ENCODE measurements around the gene SDHA. TPM values are rescaled to one million over a fixed set of nuclear protein-coding genes. Genes with fewer than 3 reads are reported as not detected.

Gene SDHA
- polyA plus RNA-seq, 1 donor (not counting 4 experiments of a cell fraction or from before 2014, with no cell fraction given), result 178 TPM

GRCh38 chr5:204001-204400 lies 14.1 kb upstream of the SDHA start:
- H3K9ac ChIP-seq (ENCODE audit: control insufficient read depth, extremely low read depth, insufficient read depth, low read length), result no peak overlapping the region
- no peak overlapping the region for H2AFZ ChIP-seq (ENCODE audit: control insufficient read depth, low read length)
- TF ChIP-seq CTCF (optimal IDR thresholded peaks at IDR 0.05 in 1 of 3, IDR thresholded peaks at IDR 0.05 in 1 of 3, conservative IDR thresholded peaks at IDR 0.05 in 1 of 3; ENCODE audit: extremely low read depth in 1 of 3, insufficient read depth in 2 of 3, low read length in 3 of 3), result no peak
- peaks cover 26% of the 10 kb centered on the region for H3K79me2 ChIP-seq (ENCODE audit: control insufficient read depth, insufficient read depth, low read length)
- H3K4me1 ChIP-seq (ENCODE audit: control insufficient read depth, extremely low read depth, insufficient read depth, low read length), result no peaks in the 10 kb centered on the region
- H3K9me3 ChIP-seq (ENCODE audit: control insufficient read depth, low read depth, low read length), result no peaks in the 10 kb centered on the region
- peaks cover 10 to 22% of the 10 kb centered on the region in 2 experiments for H3K36me3 ChIP-seq (ENCODE audit: control insufficient read depth in 2 of 2, extremely low read depth in 1 of 2, insufficient read depth in 2 of 2, low read length in 2 of 2)
- FAIRE-seq (no peak), DNase-seq (ENCODE audit: low read depth, low spot score) (no peak)
- no peaks in the 10 kb centered on the region for H3K9me1 ChIP-seq (ENCODE audit: control insufficient read depth, extremely low read depth, insufficient read depth, low read length)
- no peak overlapping the region for H3K27ac ChIP-seq (ENCODE audit: control insufficient read depth, insufficient read depth, low read length)
- no peak overlapping the region for H3K4me2 ChIP-seq (ENCODE audit: control insufficient read depth, extremely low read depth, insufficient read depth, low read depth, low read length)
- H3K4me3 ChIP-seq (ENCODE audit: control insufficient read depth in 2 of 3, extremely low read depth in 1 of 3, insufficient read depth in 2 of 3, low read depth in 1 of 3, low read length in 3 of 3), result no peak overlapping the region
- no peaks in the 10 kb centered on the region for H3K27me3 ChIP-seq (ENCODE audit: control insufficient read depth, extremely low read depth, insufficient read depth, low read length)
- dilution Hi-C loops (cut with MboI; ENCODE audit: extremely low pct_ligation_motif_present, low sequenced_read_pairs), result no loop called here
- H4K20me1 ChIP-seq (ENCODE audit: control insufficient read depth, extremely low read depth, insufficient read depth, low read length), result peaks cover 2% of the 10 kb centered on the region

- Histone ChIP-seq H3K4me3 (ENCODE audit: control insufficient read depth in 2 of 3, extremely low read depth in 1 of 3, insufficient read depth in 2 of 3, low read depth in 1 of 3, low read length in 3 of 3) (no peak overlapping the region), H4K20me1 (ENCODE audit: control insufficient read depth, extremely low read depth, insufficient read depth, low read length) (peaks cover 2% of the 10 kb centered on the region), H2AFZ (ENCODE audit: control insufficient read depth, low read length) (no peak overlapping the region), H3K9me3 (ENCODE audit: control insufficient read depth, low read depth, low read length) (no peaks in the 10 kb centered on the region), H3K36me3 (ENCODE audit: control insufficient read depth in 2 of 2, extremely low read depth in 1 of 2, insufficient read depth in 2 of 2, low read length in 2 of 2) (peaks cover 10 to 22% of the 10 kb centered on the region in 2 experiments), H3K9me1 (ENCODE audit: control insufficient read depth, extremely low read depth, insufficient read depth, low read length) (no peaks in the 10 kb centered on the region), H3K27me3 (ENCODE audit: control insufficient read depth, extremely low read depth, insufficient read depth, low read length) (no peaks in the 10 kb centered on the region), H3K79me2 (ENCODE audit: control insufficient read depth, insufficient read depth, low read length) (peaks cover 26% of the 10 kb centered on the region), H3K4me1 (ENCODE audit: control insufficient read depth, extremely low read depth, insufficient read depth, low read length) (no peaks in the 10 kb centered on the region), H3K4me2 (ENCODE audit: control insufficient read depth, extremely low read depth, insufficient read depth, low read depth, low read length) (no peak overlapping the region), H3K27ac (ENCODE audit: control insufficient read depth, insufficient read depth, low read length) (no peak overlapping the region), H3K9ac (ENCODE audit: control insufficient read depth, extremely low read depth, insufficient read depth, low read length) (no peak overlapping the region)
- dilution Hi-C loops (cut with MboI; ENCODE audit: extremely low pct_ligation_motif_present, low sequenced_read_pairs), result no loop called here
- FAIRE-seq (no peak), DNase-seq (ENCODE audit: low read depth, low spot score) (no peak)
- TF ChIP-seq EZH2 (IDR thresholded peaks at IDR 0.05; ENCODE audit: low read length) (no peak), CTCF (optimal IDR thresholded peaks at IDR 0.05 in 1 of 3, IDR thresholded peaks at IDR 0.05 in 1 of 3, conservative IDR thresholded peaks at IDR 0.05 in 1 of 3; ENCODE audit: extremely low read depth in 1 of 3, insufficient read depth in 2 of 3, low read length in 3 of 3) (no peak)
Observed at GRCh38 chr5:204462-204861, 13.7 kb upstream of the SDHA start.
